Activated CD4-positive, alpha-beta T cell treated with anti-CD3 and anti-CD28 coated beads, Interleukin-10, Interleukin-2, amounts not matched to agents 100 ng/mL and 50 ng/mL, durations not matched to agents 16 hours and 8 hours (primary cell): Measurements from ENCODE around the gene SPATA25.
"Not testable (repeated sequence)": the region's sequence is repeated elsewhere in the genome, so short reads cannot be mapped to it uniquely, and the experiment has no call there.

Experiments
- DNase-seq: peaks from one replicate; pipeline ENCODE4 v3.0.0-alpha.2; 2020

SPATA25 gene

DNA sequence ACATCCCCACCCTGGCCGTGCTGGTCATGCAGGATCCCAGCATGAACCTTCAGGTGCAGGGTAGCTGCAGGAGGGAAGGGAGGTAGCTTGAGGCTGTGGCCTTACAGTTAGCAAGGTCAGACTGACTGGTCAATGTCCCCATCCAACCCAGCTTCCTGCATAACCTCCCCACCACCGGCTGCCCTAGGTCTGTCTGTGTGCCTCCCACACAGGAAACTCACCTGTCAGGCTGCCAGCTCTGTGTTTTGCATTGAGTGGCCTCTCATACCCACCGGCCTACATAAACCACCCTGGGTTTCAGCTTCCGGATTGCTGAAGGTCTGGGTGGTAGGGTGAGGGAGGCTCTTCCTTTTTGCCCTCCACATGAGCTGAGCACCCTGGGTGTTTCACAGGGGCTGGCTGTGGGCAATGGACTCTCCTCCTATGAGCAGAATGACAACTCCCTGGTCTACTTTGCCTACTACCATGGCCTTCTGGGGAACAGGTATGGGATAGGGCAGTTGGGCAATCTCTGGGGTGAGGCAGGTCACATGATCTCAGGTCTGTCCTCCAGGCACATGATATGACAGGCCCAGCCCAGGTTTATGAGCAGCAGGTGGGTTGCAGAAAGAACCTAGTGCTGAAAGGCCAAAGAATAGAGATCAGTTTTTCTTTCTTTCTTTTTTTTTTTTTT is 5.5 kb upstream of the SPATA25 start:
- peak; percentile 63 for DNase-seq

DNA sequence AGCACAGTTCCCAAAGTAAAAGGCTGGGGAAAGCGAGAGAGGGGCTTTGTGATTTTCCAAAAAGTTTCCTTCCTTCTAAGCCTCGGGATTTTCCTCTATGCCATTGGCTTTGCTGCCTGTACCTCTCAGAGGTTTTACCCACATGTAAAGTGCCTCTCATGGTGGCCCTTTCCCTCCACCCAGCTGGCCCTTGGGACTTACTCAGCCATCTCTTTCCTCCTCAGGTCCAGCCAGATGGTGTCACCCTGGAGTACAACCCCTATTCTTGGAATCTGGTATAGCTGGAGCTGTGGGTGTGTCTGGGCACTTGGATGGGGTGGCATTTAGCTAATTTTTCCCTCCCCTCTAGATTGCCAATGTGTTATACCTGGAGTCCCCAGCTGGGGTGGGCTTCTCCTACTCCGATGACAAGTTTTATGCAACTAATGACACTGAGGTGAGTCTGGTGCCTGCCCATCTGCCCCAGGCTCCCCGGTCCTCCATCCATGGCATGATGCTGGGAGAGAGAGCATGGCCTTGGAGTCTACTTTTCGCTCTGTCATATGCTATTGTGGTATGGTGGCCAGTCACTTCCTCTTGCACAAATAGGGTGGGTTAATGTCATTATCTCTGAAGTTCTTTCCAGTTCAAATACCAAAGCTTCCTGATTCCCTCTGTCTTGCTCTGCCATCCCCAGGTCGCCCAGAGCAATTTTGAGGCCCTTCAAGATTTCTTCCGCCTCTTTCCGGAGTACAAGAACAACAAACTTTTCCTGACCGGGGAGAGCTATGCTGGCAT is 4.8 kb upstream of the SPATA25 start:
- DNase-seq = no peak

DNA sequence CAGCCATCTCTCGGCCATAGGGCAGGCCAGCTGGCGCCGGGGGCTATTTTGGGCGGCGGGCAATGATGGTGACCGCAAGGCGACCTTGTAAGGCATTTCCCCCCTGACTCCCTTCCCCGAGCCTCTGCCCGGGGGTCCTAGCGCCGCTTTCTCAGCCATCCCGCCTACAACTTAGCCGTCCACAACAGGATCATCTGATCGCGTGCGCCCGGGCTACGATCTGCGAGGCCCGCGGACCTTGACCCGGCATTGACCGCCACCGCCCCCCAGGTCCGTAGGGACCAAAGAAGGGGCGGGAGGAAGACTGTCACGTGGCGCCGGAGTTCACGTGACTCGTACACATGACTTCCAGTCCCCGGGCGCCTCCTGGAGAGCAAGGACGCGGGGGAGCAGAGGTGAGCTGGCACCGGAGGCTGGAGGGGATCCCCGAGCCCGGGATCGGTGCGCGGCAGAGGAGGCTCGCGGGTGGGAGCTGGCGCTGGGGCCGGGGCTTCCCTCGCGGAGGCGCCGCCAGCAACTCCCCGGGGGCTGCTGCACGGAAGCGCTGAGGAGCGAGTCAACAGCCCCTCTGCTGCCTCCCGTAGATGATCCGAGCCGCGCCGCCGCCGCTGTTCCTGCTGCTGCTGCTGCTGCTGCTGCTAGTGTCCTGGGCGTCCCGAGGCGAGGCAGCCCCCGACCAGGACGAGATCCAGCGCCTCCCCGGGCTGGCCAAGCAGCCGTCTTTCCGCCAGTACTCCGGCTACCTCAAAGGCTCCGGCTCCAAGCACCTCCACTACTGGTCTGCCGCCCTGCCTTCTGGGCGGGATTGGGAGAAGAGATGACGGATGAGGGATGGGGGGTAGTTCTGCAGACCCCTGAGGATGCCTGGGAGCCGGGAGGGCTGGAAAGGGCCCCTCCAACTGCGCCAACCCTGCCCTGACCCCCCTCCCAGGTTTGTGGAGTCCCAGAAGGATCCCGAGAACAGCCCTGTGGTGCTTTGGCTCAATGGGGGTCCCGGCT is 3.9 kb upstream of the SPATA25 start, which contains the start of the genes CTSA and NEURL2:
Gene CTSA, plus strand, starts transcription at position 351 of the 999 bp plus-strand sequence. Its CDS starts 234 bp downstream, at position 585.
Gene NEURL2, minus strand, starts transcription at position 224 of the 999 bp plus-strand sequence. Its CDS starts 217 bp downstream, at position 7.
- peak; percentile 90 for DNase-seq

DNA sequence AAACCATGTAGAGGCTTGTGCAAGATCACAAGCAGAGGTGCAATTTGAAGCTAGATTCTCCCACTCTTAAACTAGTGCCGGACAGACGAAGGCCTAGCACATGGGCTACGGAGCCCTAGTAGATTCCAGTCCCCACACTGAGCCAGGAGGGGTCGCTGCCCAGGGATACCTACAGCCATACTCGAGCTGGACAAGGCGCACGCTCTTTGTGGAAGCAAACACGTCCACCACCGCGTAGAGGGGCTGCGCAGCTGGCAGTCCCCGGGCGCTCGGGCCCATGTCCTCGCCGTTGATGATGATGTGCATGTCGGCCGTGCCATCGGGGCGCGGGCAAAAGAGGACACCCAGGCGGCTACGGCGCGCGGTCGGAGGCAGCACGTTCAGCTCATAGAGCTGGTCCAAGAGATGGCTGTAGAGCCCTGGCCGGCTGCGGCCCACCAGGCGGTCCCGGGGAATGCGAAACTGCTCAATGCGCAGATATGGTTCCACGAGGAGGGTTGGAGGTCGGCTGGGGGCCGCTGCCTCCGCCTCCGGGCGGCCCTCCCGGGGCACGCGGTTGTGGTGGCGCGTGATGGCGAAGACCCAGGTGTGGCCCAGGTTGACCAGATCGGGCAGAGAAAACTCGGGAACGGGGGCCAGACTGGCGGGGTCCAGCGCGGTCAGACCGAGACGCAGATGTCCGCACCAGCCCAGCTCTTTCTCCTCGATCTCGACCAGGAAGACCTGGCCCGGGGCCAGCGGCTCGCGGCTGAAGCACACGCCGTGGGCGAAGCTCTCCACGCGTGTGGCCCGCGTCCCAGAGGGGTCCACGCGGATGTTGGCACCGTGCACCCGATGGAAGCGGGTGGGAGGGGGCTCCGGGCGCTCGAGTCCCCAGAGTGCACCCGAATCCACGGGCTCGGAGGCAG is 2.9 kb upstream of the SPATA25 start:
- peak; percentile 39 for DNase-seq

DNA sequence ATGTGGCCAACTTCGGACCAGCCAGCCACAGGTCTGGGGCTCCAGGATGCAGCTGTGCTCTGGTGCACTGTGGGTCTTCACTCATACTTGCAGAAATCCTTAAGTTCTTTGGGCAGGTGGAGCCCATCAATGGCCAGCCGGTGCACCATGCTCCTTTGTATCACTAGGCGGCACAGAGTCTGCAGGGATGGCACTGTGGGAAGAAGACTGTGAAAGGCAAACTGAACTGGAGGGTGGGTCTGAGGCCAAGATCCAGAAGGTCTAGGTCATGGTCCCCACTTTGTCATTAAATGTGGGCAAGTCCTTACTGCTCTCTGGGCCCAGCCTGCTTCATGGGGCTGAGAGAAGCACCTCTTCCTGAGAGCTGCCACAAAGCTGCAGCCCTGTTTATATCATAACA is 1.3 kb upstream of the SPATA25 start:
- no peak for DNase-seq

DNA sequence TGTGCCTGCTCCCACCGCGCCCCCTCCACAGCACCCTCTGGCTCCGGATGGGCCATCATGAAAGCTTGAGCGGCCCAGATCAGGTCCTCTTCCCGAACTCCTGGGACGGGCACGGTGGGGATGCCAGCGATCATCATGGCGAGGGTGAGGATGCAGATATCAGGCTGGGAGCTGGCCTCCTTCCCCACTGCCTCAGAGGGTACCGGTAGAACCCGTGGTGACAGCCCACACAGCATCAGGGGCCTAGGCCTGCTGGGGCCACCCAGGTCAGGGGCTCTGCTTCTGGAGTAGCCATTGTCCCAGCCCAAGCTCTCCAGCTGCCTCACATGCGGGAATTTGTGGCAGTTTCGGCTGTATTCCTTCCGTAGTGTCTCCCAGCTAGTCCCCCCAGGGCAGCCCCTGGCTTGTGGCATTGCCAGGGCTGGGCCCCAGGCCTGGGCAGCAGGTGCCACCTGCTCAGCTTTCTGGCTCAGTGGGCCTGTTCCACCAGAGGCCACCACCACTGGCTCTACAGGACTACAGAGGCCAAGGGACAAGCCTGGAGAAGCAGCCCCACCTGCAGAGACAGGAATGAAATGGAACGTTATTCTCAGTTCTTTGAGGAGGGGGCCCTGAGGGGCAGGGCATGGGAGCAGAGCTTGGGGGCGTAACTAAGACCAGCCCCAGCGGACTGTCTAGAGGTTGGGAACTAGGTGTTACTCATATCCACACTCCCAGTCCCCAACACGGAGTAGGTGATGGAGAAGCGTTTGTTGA is 654 bp downstream of the SPATA25 start:
- DNase-seq = no peak

DNA sequence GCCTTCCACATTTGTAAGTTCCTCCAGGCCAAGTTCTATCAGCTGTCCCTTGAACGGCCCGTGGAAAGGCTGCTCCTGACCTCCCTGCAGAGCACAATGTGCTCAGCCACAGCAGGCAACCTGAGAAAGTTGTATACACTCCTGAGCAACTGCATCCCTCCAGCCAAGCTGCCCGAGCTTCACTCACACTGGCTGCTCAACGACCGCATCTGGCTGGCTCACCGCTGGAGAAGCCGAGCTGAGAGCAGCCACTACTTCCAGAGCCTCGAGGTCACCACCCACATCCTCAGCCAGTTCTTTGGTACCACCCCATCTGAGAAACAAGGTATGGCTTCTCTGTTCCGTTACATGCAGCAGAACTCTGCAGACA is 4.3 kb downstream of the SPATA25 start:
- DNase-seq = no peak

DNA sequence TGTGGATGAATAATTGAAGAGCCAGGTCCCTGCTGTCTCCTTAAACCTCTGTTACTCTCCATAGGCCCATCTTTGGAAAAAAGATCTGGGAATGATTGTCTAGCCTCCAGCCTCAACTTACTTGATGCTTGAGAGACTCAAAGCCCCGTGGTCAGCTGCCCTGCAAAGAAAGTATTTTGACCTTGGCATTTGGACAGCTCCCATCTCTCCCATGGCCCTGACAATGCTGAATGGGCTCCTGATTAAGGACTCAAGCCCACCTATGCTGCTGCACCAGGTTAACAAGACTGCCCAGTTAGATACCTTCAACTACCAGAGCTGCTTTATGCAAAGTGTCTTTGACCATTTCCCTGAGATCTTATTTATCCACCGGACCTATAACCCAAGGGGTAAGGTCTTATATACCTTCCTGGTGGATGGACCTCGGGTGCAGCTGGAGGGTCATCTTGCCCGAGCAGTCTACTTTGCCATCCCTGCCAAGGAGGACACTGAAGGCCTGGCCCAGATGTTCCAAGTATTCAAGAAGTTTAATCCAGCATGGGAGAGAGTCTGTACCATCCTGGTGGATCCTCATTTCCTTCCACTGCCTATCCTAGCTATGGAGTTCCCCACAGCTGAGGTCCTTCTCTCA is 4.8 kb downstream of the SPATA25 start:
- no peak for DNase-seq

DNA sequence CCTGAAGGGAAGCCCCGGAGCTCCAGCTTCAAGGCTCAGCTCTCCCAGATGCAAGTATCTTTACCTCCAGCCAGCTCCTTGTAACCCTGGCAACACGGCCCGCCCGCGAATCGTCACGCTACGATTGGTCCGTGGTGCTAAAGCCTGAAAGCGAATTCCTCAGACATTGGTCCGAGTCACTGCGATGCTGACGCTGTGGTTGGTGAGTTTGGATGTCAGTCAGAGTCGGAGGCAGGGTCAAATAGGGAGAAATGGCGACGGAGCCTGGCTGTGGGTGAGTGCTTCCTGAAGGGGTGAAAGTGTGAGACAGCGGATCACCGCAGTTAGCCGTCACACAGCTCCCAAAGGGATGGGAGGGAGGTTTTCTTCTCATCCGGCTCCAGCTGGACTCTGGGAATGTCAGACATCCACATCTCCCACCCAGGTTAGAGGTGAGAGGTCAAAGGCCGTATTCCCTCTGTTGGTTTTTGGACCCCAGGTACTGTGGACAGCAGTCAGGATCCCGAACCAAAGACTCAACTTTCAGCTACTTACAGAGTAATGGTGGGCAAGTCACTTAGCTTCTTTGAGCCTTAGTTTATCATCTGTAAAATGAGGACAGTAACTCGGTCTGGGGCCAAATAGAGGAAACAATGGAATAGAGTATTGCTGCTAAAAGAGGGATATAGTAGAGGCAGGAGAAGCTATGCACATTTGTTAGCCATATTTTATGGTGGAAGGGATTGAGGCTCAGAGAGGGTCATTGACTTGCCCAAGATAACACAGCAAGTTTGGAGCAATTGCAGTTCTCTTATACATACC is 6.2 kb downstream of the SPATA25 start, which contains the start of gene ZSWIM1:
Gene ZSWIM1, plus strand, starts transcription at position 240 of the 801 bp plus-strand sequence. CDS start 1,366 bp downstream, outside the sequence.
- DNase-seq = peak; percentile 99

DNA sequence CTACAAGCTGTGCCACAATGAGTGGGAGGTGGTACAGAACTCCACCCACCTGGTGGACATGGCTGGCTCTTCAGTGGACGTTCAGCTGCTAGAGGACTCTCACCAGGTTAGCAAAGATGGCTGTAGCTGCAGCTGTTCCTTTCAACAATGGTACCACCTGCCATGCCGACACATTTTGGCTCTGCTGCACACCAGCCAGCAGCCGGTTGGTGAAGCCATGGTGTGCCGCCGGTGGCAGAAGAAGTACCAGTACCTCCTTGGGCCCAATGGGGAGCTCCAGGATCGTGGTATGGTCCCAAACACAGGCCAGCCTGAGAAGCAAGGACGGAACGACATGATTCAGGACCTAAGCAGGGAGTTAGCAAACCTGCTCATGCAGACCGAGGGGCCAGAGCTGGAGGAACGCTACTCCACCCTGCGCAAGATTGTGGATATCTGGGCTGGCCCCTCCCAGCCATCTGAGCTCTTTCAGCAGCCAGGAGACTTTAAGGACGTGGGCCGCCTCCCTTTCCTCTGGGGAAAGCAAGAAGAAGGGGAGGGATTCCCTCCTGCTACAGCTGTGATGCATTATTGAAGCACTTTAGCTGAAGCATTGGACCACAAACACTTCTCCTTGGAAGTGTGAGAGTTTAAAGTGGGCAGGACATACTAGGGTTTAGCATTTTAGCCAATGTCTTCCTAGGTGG is 9.2 kb downstream of the SPATA25 start:
- no peak for DNase-seq

DNA sequence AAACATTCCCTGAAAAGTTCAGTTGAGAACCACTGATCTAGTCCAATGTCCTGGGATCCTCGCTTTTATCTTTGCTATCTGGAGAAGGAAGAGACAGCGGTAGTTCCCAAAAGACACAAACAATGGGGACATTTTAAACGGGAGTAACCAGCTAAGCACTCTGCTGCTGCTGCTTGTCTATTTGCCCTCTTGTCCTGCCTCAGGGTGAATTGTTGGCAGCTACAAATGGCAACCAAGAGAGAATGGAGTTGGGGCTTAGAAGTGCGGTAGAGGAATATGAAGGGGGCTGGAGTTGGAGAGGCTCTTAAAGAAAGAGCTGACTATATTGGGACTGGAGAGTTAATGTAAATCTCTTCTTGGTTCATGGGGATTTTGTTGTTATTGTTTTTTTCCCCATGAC is 12.8 kb downstream of the SPATA25 start:
- no peak for DNase-seq

DNA sequence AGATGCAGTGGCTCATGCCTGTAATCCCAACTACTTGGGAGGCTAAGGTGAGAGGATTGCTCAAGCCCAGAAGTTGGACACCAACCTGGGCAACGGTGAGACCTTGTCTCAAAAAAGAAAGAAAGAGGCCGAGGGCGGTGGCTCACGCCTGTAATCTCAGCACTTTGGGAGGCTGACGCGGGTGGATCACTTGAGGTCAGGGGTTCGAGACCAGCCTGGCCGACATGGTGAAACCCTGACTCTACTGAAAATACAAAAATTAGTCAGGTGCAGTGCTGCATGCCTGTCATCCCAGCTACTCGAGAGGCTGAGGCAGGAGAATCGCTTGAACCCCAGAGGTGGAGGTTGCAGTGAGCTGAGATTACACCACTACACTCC is 13.3 kb downstream of the SPATA25 start:
- DNase-seq = not testable (repeated sequence)

DNA sequence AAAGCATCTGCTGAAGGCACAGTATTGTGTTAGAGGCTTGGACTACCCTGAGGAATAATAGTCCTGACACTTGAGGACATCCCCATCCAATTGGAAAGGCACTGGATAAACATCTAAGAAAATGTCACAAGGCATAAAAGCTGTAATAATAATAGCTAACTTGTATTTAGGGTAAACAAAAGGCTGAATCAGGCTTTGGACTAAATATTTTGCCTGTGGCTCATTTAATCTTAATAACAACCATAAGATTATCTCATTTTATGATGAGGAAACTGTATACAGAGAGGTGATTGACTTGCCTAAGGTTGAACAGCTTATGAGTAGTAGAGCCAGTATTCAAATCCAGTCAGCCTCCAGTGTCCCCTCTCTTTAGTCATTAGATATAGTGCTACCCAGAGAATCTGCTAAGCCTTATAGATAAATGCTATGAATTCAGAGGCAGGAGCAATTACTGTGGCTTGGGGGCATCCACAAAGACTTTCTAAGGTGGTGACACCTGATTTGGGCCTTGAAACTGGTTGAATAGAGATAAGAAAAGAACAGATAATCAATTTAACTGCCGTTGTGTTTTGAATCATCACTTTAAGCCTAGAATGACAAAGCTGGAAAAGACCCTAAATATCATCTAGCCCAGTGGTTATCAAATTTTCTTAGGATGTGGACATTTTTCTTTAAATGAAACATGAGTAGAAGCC is 13.9 kb downstream of the SPATA25 start:
- DNase-seq = no peak

DNA sequence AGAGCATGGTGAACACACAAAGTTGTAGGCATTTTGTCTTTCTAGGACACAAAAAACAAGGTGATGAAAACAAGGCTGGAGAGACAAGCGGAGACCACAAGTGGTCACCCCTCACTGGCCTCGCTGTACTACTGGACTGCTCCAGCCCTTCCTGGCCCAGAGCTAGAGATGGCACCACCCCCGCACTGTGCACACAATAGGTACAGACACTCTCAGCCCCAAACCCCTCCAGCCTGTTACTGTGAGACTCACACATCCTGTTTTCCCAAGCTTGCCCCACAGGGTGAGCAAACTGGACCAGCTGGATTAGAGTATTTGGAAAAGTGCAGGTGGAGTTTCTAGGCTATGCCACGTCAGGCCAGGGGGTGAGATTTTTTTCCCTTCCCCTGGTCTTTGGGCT is 14.8 kb downstream of the SPATA25 start:
- no peak for DNase-seq

DNA sequence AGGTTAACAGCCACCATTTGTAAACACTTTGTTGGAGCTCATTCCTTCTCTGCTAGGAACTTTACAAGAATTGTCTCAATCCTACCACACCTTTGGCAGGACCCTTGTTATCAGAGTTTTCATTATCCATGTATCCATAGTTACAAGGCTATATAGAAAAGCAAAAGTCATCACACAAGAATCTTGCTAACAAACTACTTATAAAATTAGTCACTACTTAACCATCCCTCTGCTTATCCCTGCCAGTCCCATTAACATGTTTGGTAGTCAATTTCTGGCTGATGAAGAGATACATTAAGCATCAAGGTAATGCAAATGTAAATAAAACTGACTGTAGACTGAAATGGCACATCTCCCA is 19.6 kb downstream of the SPATA25 start:
- DNase-seq = no peak

DNA sequence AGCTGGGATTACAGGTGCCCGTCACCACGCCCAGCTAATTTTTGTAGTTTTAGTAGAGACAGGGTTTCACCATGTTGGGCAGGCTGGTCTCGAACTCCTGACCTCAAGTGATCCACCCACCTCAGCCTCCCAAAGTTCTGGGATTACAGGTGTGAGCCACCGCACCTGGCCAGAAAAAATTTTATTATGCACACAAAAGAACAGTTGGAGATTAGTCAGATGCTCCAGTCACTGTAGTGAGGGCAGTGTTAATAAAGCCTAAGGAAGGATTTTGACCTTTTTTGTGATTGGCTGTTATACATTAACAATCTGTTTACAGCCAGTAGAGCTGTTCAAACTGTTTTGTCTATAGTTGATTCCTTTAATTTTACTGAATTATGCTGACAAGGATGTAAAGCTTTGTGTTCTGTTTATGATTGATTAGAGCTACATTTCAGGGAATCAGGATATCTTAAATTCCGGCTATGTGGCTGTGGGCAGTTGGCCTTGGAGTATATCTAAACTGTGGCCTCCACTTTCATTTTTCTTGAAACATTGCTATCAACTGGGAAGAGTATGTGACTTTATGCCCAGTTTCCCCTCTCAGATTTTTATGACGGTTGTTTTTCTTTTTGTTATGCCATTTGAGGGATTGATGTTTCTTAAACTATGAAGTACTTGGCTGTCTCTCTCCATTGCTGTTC is 20.1 kb downstream of the SPATA25 start:
- no peak for DNase-seq

DNA sequence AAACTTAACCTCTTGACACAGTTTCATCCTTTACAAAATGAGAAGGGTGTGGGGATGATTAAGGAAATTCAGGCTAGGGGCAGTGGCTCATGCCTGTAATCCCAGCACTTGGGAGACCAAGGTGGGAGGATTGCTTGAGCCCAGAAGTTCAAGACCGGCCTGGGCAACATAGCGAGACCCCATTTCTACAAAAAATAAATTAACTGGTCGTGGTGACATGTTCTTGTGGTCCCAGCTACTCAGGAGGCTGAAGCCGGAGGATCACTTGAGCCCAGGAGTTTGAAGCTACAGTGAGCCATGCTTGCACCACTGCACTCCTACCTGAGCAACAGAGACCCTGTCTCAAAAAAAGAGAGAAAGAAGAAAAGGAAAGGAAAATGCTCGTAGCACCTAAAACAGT is 21.0 kb downstream of the SPATA25 start:
- DNase-seq = no peak
